ENCODE measurements around the gene LENG1.

DNA sequence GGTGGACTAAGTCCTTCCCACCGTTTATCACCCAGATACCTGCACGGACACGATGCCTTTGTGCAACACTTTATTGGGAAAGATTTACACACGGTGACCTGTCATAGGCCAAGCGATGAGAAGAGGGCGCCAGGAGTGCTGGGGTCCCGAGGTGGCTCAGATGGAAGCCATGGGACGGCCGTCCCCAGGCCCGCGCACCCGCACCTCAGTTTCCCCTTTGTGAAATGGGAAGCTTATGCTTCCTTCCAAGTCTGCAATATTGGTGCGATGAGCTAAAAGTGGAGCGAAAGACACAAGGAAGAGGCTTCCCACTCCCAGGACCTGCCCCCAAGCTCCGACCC lies 13.8 kb upstream of the LENG1 start:
- TF ChIP-seq CTCF (IDR thresholded peaks at IDR 0.05): no peak
- TF ChIP-seq REST (IDR thresholded peaks at IDR 0.05; ENCODE audit: insufficient read depth in 1 of 2, low read depth in 2 of 2, low read length in 1 of 2): no peak
- no peak; the same call in 1 of the 2 replicates for TF ChIP-seq POLR2AphosphoS5 (IDR thresholded peaks at IDR 0.05; ENCODE audit: low read depth, low read length)
- no peak for TF ChIP-seq SIN3A (IDR thresholded peaks at IDR 0.05; ENCODE audit: borderline replicate concordance, insufficient read depth, low read depth, low read length)
- no peak for TF ChIP-seq TCF7L2 (IDR thresholded peaks at IDR 0.05; ENCODE audit: low read depth, low read length)
